SK-N-SH (cell line): ENCODE data around the gene CPEB4. TPM values are rescaled to one million over a fixed set of nuclear protein-coding genes. Genes with fewer than 3 reads are reported as not detected.

Experiments used
- CTCF ChIA-PET: fragments of 300-600, 350-600 bp; formaldehyde crosslinking; extraction: SDS; loops from one replicate; lab custom pipeline; 2021; lab: Yijun Ruan, JAX
- POLR2A ChIA-PET: fragments of 350-600 bp; sonication (Branson Sonifier 250); formaldehyde crosslinking; extraction: SDS; loops from one replicate; lab custom pipeline; 2020; ENCODE audit warnings: antibody characterized with exemption, inconsistent platforms; lab: Yijun Ruan, JAX
- DNase-seq: peaks from one replicate; pipeline ENCODE4 v3.0.0; 2012
- H2AFZ ChIP-seq: fragments of 200-600 bp; sonication (generic); 2 replicates; pipeline ENCODE4 v1.8.1; 2016; ENCODE audit warnings: antibody characterized with exemption, mild to moderate bottlenecking, low read depth
- H3F3A ChIP-seq: fragments of 200-600 bp; sonication (generic); replicated peaks from 2 replicates; pipeline ENCODE3; 2016; ENCODE audit warnings: antibody characterized with exemption, mild to moderate bottlenecking; ENCODE audit not compliant: insufficient read depth
- H3K27ac ChIP-seq, 2 experiments: fragments of 200-500 bp in 1 of 2; fragments of 200-600 bp in 1 of 2; sonication (Bioruptor generic) in 1 of 2; sonication (generic), shearing (Covaris generic) in 1 of 2; 2 replicates each; pipeline versions ENCODE4 v1.5.1 to v1.6.1; 2014 to 2016; ENCODE audit warnings: low read depth in 2 of 2, inconsistent platforms in 1 of 2, low read length in 1 of 2, mild to moderate bottlenecking in 1 of 2, mixed read lengths in 1 of 2
- H3K27me3 ChIP-seq: fragments of 200-600 bp; sonication (generic), shearing (Covaris generic); 2 replicates; pipeline ENCODE4 v1.6.1; 2016; ENCODE audit warnings: mixed run types; ENCODE audit not compliant: insufficient read depth
- H3K36me3 ChIP-seq, 2 experiments: fragments of 200-500 bp in 1 of 2; fragments of 200-600 bp in 1 of 2; sonication (Bioruptor generic) in 1 of 2; sonication (generic) in 1 of 2; replicated peaks in 1 of 2; 2 replicates each; pipeline versions ENCODE3 to v1.5.1; 2014 to 2016; ENCODE audit warnings: low read length in 1 of 2, mild to moderate bottlenecking in 1 of 2; ENCODE audit not compliant: insufficient read depth in 2 of 2, control insufficient read depth in 1 of 2
- H3K4me1 ChIP-seq, 2 experiments: fragments of 200-500 bp in 1 of 2; fragments of 200-600 bp in 1 of 2; sonication (Bioruptor generic) in 1 of 2; sonication (generic), shearing (Covaris generic) in 1 of 2; 2 replicates each; pipeline versions ENCODE4 v1.5.1 to v1.6.1; 2014 to 2016; ENCODE audit warnings: low read depth in 1 of 2, low read length in 1 of 2, mixed run types in 1 of 2; ENCODE audit not compliant: insufficient read depth in 2 of 2, control insufficient read depth in 1 of 2
- H3K4me2 ChIP-seq: fragments of 200-600 bp; sonication (generic), shearing (Covaris generic); 2 replicates; pipeline ENCODE4 v1.6.1; 2017; ENCODE audit warnings: mixed run types
- H3K4me3 ChIP-seq, 2 experiments: fragments of 200-500 bp in 1 of 2; fragments of 200-600 bp in 1 of 2; sonication (Bioruptor generic) in 1 of 2; sonication (generic), shearing (Covaris generic) in 1 of 2; 2 replicates each; pipeline versions ENCODE4 v1.5.1 to v1.8.1; 2014 to 2016; ENCODE audit warnings: low read depth in 2 of 2, inconsistent platforms in 1 of 2, low read length in 1 of 2, mild to moderate bottlenecking in 1 of 2, mixed read lengths in 1 of 2, moderate library complexity in 1 of 2
- H3K79me2 ChIP-seq: fragments of 200-600 bp; sonication (generic); 2 replicates; pipeline ENCODE4 v1.8.1; 2017; ENCODE audit warnings: mild to moderate bottlenecking; ENCODE audit not compliant: insufficient read depth
- H3K9ac ChIP-seq: fragments of 200-600 bp; sonication (generic); 2 replicates; pipeline ENCODE4 v1.6.1; 2017; ENCODE audit warnings: mixed run types
- H3K9me2 ChIP-seq: fragments of 200-600 bp; sonication (generic); 2 replicates; pipeline ENCODE4 v1.6.1; 2017; ENCODE audit warnings: mixed run types
- H3K9me3 ChIP-seq: fragments of 200-600 bp; sonication (generic); 2 replicates; pipeline ENCODE4 v1.6.1; 2017; ENCODE audit warnings: mixed run types, mild to moderate bottlenecking, moderate library complexity
- H4K20me1 ChIP-seq: fragments of 200-600 bp; sonication (generic); 2 replicates; pipeline ENCODE4 v1.6.1; 2017; ENCODE audit warnings: mild to moderate bottlenecking, mixed run types; ENCODE audit not compliant: insufficient read depth
- CTCF ChIP-seq: fragments of 200-600 bp; sonication (generic); IDR thresholded peaks from 2 replicates; pipeline ENCODE4 v1.6.1; 2017; ENCODE audit warnings: antibody characterized with exemption, mild to moderate bottlenecking, moderate library complexity
- EP300 ChIP-seq, 2 experiments: IDR thresholded peaks; 2 replicates each; pipeline versions ENCODE4 v1.4.0 to v1.6.1; 2012; ENCODE audit warnings: borderline replicate concordance in 1 of 2, low read depth in 1 of 2, low read length in 1 of 2
- GABPA ChIP-seq: IDR thresholded peaks from 2 replicates; pipeline ENCODE4 v1.4.0; 2012; ENCODE audit warnings: low read depth, mild to moderate bottlenecking
- IRF3 ChIP-seq: fragments of 150-350 bp; IDR thresholded peaks from 2 replicates; pipeline ENCODE4 v1.6.1; 2016; ENCODE audit warnings: mild to moderate bottlenecking, low read depth, low read length
- NRF1 ChIP-seq: IDR thresholded peaks from 2 replicates; pipeline ENCODE4 v1.6.1; 2012; ENCODE audit warnings: low read depth, mild to moderate bottlenecking, low read length
- RAD21 ChIP-seq: IDR thresholded peaks from 2 replicates; pipeline ENCODE4 v1.6.1; 2012; ENCODE audit warnings: mild to moderate bottlenecking, low read length
- RCOR1 ChIP-seq: fragments of 150-350 bp; IDR thresholded peaks from 2 replicates; pipeline ENCODE4 v1.6.1; 2017; ENCODE audit warnings: antibody characterized with exemption, low read length
- REST ChIP-seq: IDR thresholded peaks from 2 replicates; pipeline ENCODE4 v1.6.1; 2012; ENCODE audit warnings: mild to moderate bottlenecking, low read depth, low read length, moderate library complexity
- RFX5 ChIP-seq: IDR thresholded peaks from 2 replicates; pipeline ENCODE4 v1.6.1; 2012; ENCODE audit warnings: mild to moderate bottlenecking, improper control_type of control experiment, low read length
- RXRA ChIP-seq: IDR thresholded peaks from 2 replicates; pipeline ENCODE4 v1.4.0; 2012; ENCODE audit warnings: low read depth, mild to moderate bottlenecking, borderline replicate concordance
- TCF12 ChIP-seq: IDR thresholded peaks from 2 replicates; pipeline ENCODE4 v1.4.0; 2012
- TEAD4 ChIP-seq: IDR thresholded peaks from 2 replicates; pipeline ENCODE4 v1.4.0; 2012; ENCODE audit warnings: mild to moderate bottlenecking, borderline replicate concordance; ENCODE audit not compliant: insufficient read depth
- USF2 ChIP-seq: fragments of 150-350 bp; IDR thresholded peaks from 2 replicates; pipeline ENCODE4 v1.6.1; 2017; ENCODE audit warnings: antibody characterized with exemption, low read length, low read depth, borderline replicate concordance
- ZBTB33 ChIP-seq: IDR thresholded peaks from 2 replicates; pipeline ENCODE4 v1.4.0; 2012; ENCODE audit warnings: low read depth, borderline replicate concordance
- WGBS: methylation state at CpG from one replicate; pipeline ENCODE4 v1.1.6; 2017; ENCODE audit warnings: low lambda C conversion rate; 5-methylcytosine and 5-hydroxymethylcytosine counted together
- polyA plus RNA-seq, 3 experiments: library from polyadenylated mRNA; depleted of rRNA; stranded (reverse); fragments of >200 nt; gene quantifications; 2 replicates each; pipeline ENCODE4 v1.2.3, GENCODE V29; 2012

Gene CPEB4
- polyA plus RNA-seq, 1 of the 3 experiments (the other 2 are of a cell fraction) = 6.8 TPM

- Histone ChIP-seq H3K9me2 (no peaks in the 10 kb centered on the region), H3F3A (no peaks in the 10 kb centered on the region), H3K4me3 (no peak overlapping the region), H3K9ac (no peak overlapping the region), H2AFZ (no peak overlapping the region), H3K4me1 (no peaks in the 10 kb centered on the region), H3K27me3 (no peaks in the 10 kb centered on the region; the same call in 1 of the 2 replicates), H3K4me2 (no peak overlapping the region), H4K20me1 (no peaks in the 10 kb centered on the region), H3K27ac (no peak overlapping the region), H3K36me3 (no peaks in the 10 kb centered on the region), H3K9me3 (no peaks in the 10 kb centered on the region), H3K79me2 (no peaks in the 10 kb centered on the region)
- TF ChIP-seq RFX5 (no peak), REST (no peak), GABPA (no peak), USF2 (no peak), TEAD4 (no peak), NRF1 (no peak), RAD21 (no peak), CTCF (no peak), RXRA (no peak), RCOR1 (no peak)
- 74% methylated on average over 3 of the region's 3 CpGs for WGBS
- DNase-seq = no peak
- CTCF ChIA-PET = no interaction called here
- POLR2A ChIA-PET = interaction anchor here (1.3 kb wide), 1 partner anchor 46 kb away, joined by 4 read pairs; the partner anchor contains the start of gene CPEB4
Measured at GRCh38 chr5:173841710-173842109, 46.4 kb upstream of the CPEB4 start.

DNA sequence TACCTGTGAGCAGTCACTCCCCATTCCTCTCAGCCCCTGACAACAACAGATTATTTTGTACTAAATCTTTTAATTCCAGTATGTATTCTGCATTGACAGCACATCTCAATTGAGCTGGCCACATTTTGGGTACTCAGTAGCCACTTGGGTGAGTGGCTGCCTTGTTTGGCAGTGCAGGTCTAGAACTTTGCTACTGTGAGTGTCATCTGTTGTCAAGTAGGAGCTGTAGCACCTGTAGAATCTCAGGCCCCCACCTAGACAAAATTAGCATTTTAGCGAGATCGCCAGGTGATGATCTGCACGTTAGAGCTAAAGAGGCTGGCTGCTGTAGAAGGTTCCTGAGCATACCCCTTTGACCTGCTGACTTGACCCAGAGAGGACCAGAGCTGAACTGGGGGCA is 44.4 kb upstream of the CPEB4 start:
- Histone ChIP-seq H3K27me3 (no peaks in the 10 kb centered on the region; the same call in 1 of the 2 replicates), H3K9me2 (no peaks in the 10 kb centered on the region), H3K9ac (no peak overlapping the region), H4K20me1 (no peaks in the 10 kb centered on the region), H3F3A (no peaks in the 10 kb centered on the region), H3K4me1 (no peaks in the 10 kb centered on the region), H3K79me2 (no peaks in the 10 kb centered on the region), H3K9me3 (no peaks in the 10 kb centered on the region)
- CTCF ChIA-PET = no interaction called here
- DNase-seq = no peak
- TF ChIP-seq RCOR1 = no peak
- no peak for TF ChIP-seq IRF3
- TF ChIP-seq EP300 (IDR thresholded peaks at IDR 0.05; ENCODE audit: borderline replicate concordance in 1 of 2, low read depth in 1 of 2, low read length in 1 of 2) = no peak
- TF ChIP-seq TCF12 = no peak
- TF ChIP-seq ZBTB33 = no peak
- TF ChIP-seq, all 33 proteins: peak for 0
- 80% methylated on average over 2 of the region's 3 CpGs for WGBS
- POLR2A ChIA-PET = no interaction called here
- Histone ChIP-seq H3K4me2 (no peak overlapping the region), H3K27ac (no peak overlapping the region), H3K4me3 (no peak overlapping the region), H3K36me3 (no peaks in the 10 kb centered on the region), H2AFZ (no peak overlapping the region)
